OCI-LY1 (cell line): ENCODE results near the gene PMM1.
"Not testable (repeated sequence)": the region's sequence is repeated elsewhere in the genome, so short reads cannot be mapped to it uniquely, and the experiment has no call there.

ENCODE experiments used
- H2AFZ ChIP-seq: fragments of 200-600 bp; sonication (generic), shearing (Covaris generic); 2 replicates; pipeline ENCODE4 v1.6.0; 2014; ENCODE audit warnings: antibody characterized with exemption, mild to moderate bottlenecking, low read length
- H3F3A ChIP-seq: fragments of 200-600 bp; sonication (generic), shearing (Covaris generic); 2 replicates; pipeline ENCODE4 v1.6.0; 2014; ENCODE audit warnings: mild to moderate bottlenecking, antibody characterized with exemption, low read length, moderate library complexity; ENCODE audit not compliant: insufficient read depth
- H3K27ac ChIP-seq: fragments of 200-600 bp; sonication (generic); 2 replicates; pipeline ENCODE4 v1.5.1; 2014; ENCODE audit warnings: low read length, mixed run types, mild to moderate bottlenecking, low read depth; ENCODE audit not compliant: poor library complexity, severe bottlenecking
- H3K27me3 ChIP-seq: fragments of 200-600 bp; sonication (generic); 2 replicates; pipeline ENCODE4 v1.6.0; 2014; ENCODE audit warnings: antibody characterized with exemption, mild to moderate bottlenecking, low read length, moderate library complexity; ENCODE audit not compliant: insufficient read depth
- H3K36me3 ChIP-seq: fragments of 200-600 bp; sonication (generic); 2 replicates; pipeline ENCODE4 v1.6.1; 2014; ENCODE audit warnings: mild to moderate bottlenecking, antibody characterized with exemption, low read length, moderate library complexity, mixed read lengths; ENCODE audit not compliant: insufficient read depth
- H3K4me1 ChIP-seq: fragments of 200-600 bp; sonication (generic); 2 replicates; pipeline ENCODE4 v1.5.1; 2014; ENCODE audit warnings: mild to moderate bottlenecking, low read length, moderate library complexity; ENCODE audit not compliant: insufficient read depth, severe bottlenecking
- H3K4me2 ChIP-seq: fragments of 200-600 bp; sonication (generic), shearing (Covaris generic); 2 replicates; pipeline ENCODE4 v1.6.1; 2014; ENCODE audit warnings: low read length
- H3K4me3 ChIP-seq: fragments of 200-600 bp; sonication (generic); 2 replicates; pipeline ENCODE4 v1.5.1; 2014; ENCODE audit warnings: low read length, low read depth, mild to moderate bottlenecking, mixed read lengths; ENCODE audit not compliant: poor library complexity, severe bottlenecking
- H3K79me2 ChIP-seq: fragments of 200-600 bp; shearing (Covaris generic); 2 replicates; pipeline ENCODE4 v1.6.1; 2016; ENCODE audit warnings: mixed run types, low read length, mixed read lengths; ENCODE audit not compliant: insufficient read depth
- H3K9ac ChIP-seq: fragments of 200-600 bp; sonication (generic), shearing (Covaris generic); 2 replicates; pipeline ENCODE4 v1.6.1; 2014; ENCODE audit warnings: mild to moderate bottlenecking, low read length, mixed read lengths
- H3K9me2 ChIP-seq: fragments of 200-600 bp; sonication (generic), shearing (Covaris generic); 2 replicates; pipeline ENCODE4 v1.6.1; 2014; ENCODE audit warnings: low read depth, mild to moderate bottlenecking, low read length, mixed read lengths
- H3K9me3 ChIP-seq: fragments of 200-600 bp; shearing (Covaris generic); 2 replicates; pipeline ENCODE4 v1.6.1; 2014; ENCODE audit warnings: low read length, mixed read lengths
- H4K20me1 ChIP-seq: fragments of 200-600 bp; sonication (generic), shearing (Covaris generic); 2 replicates; pipeline ENCODE4 v1.6.0; 2016; ENCODE audit warnings: mild to moderate bottlenecking, low read length; ENCODE audit not compliant: insufficient read depth
- EZH2 ChIP-seq: fragments of 200-600 bp; sonication (generic), shearing (Covaris generic); IDR thresholded peaks from 2 replicates; pipeline ENCODE4 v1.8.0; 2017; ENCODE audit warnings: borderline replicate concordance, mixed run types, mild to moderate bottlenecking, antibody characterized with exemption, low read length, moderate library complexity, mixed read lengths
- TF ChIP-seq, protein P1 (sequence below): fragments of 200-600 bp; sonication (generic), shearing (Covaris generic); IDR thresholded peaks from 2 replicates; pipeline ENCODE4 v1.5.1; 2017; ENCODE audit warnings: mild to moderate bottlenecking, antibody characterized with exemption, low read length, moderate library complexity, mixed read lengths

The PMM1 gene

DNA sequence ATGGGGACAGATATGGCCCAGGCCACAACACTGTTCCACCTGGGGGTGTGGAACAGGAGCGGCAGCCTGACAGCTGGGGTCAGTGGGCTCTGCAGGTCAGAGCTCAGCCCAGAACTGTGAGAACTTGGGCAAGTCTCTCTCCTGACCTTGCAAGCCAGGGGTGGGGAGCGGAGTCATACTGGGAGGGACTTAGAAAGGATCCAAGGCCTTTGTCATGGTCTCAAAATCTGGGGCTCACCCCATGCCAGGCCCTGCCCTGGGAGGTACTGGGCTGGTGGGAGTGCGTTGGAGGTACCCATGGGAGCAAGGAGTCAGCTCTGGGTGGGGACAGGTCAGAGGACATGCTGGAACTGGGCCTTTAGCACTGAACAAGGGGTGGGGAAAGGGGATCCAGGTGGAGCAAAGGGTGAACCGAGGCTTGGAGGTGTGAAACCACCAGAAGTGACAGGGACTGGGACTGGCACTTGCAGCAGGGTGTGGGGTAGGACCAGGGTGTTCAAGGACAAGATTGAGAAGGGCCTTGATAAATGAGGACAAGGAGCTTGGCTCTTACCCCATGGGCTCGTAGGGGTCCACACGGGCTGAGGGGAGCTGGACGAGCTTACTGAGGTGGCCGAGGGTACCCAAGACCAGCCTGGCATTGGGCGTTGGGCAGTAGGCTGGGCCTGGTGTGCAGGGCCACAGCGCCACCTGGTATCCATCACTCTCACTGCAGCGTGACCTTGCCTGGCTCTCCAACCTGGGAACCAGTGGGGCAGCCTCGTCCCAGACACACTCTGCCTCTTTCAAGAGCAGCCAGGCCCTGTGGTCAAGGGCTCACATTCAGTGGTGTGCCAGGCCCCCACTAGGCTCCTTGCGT, 7.4 kb upstream of the PMM1 start:
- H3K79me2 ChIP-seq: no peaks in the 10 kb centered on the region
- no peak overlapping the region for H3K4me3 ChIP-seq
- TF ChIP-seq, protein P1, sequence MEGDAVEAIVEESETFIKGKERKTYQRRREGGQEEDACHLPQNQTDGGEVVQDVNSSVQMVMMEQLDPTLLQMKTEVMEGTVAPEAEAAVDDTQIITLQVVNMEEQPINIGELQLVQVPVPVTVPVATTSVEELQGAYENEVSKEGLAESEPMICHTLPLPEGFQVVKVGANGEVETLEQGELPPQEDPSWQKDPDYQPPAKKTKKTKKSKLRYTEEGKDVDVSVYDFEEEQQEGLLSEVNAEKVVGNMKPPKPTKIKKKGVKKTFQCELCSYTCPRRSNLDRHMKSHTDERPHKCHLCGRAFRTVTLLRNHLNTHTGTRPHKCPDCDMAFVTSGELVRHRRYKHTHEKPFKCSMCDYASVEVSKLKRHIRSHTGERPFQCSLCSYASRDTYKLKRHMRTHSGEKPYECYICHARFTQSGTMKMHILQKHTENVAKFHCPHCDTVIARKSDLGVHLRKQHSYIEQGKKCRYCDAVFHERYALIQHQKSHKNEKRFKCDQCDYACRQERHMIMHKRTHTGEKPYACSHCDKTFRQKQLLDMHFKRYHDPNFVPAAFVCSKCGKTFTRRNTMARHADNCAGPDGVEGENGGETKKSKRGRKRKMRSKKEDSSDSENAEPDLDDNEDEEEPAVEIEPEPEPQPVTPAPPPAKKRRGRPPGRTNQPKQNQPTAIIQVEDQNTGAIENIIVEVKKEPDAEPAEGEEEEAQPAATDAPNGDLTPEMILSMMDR: peak; percentile 84
- no peak for TF ChIP-seq EZH2
- peaks cover 21% of the 10 kb centered on the region for H3K36me3 ChIP-seq
- H2AFZ ChIP-seq: no peak overlapping the region
- no peaks in the 10 kb centered on the region for H3F3A ChIP-seq
- H3K27me3 ChIP-seq: no peaks in the 10 kb centered on the region
- H3K4me1 ChIP-seq: no peaks in the 10 kb centered on the region
- H3K4me2 ChIP-seq: no peak overlapping the region
- H3K9me3 ChIP-seq: no peaks in the 10 kb centered on the region
- H3K9me2 ChIP-seq: no peaks in the 10 kb centered on the region
- no peak overlapping the region for H3K27ac ChIP-seq
- no peak overlapping the region for H3K9ac ChIP-seq
- no peaks in the 10 kb centered on the region for H4K20me1 ChIP-seq

DNA sequence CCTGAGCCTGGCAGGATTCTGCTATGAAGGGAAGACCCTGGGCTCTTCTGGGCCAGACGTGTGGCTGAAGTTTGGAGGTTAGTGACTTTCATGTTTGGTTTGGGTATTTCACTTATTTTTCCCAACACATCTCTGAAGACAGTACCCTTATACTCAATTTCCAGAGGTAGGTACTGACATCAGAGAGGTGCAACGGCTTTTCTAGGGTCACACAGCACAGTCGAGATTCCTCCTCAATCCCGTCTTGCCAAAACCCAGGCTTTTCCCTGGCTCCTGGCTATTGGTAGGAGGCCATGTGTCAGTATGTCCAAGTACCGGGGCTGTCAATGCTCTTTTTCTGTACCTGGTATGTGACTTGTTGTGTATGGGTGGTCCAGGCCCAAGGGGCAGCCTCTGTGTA, 6.1 kb upstream of the PMM1 start:
- Histone ChIP-seq H3K4me1 (peaks cover under 1% of the 10 kb centered on the region), H3K9me3 (no peaks in the 10 kb centered on the region), H2AFZ (no peak overlapping the region), H3K9me2 (no peaks in the 10 kb centered on the region), H3K4me2 (no peak overlapping the region), H3F3A (no peaks in the 10 kb centered on the region), H4K20me1 (no peaks in the 10 kb centered on the region), H3K9ac (no peak overlapping the region), H3K27ac (no peak overlapping the region), H3K79me2 (no peaks in the 10 kb centered on the region), H3K36me3 (peaks cover 9% of the 10 kb centered on the region; the same call in 1 of the 2 replicates), H3K27me3 (no peaks in the 10 kb centered on the region), H3K4me3 (no peak overlapping the region)
- no peak for TF ChIP-seq EZH2
- TF ChIP-seq, protein P1: no peak

DNA sequence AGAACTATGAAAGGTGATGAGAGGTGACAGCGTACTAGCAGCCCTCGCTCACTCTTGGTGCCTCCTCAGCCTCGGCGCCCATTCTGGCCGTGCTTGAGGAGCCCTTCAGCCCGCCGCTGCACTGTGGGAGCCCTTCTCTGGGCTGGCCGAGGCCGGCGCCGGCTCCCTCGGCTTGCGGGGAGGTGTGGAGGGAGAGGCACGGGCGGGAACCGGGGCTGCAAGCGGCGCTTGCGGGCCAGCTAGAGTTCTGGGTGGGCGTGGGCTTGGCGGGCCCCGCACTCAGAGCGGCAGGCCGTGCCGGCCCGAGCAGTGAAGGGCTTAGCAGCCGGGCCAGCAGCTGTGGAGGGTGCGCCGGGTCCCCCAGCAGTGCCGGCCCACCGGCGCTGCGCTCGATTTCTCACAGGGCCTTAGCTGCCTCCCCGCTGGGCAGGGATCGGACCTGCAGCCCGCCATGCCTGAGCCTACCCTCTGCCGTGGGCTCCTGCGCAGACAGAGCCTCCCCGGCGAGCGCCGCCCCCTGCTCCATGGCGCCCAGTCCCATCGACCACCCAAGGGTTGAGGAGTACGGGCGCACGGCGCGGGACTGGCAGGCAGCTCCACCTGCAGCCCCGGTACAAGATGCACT, 3.8 kb upstream of the PMM1 start:
- not testable (repeated sequence) for H3K27me3 ChIP-seq, H3K4me3 ChIP-seq, H3K9me3 ChIP-seq, H4K20me1 ChIP-seq, H3F3A ChIP-seq, H3K79me2 ChIP-seq, H3K36me3 ChIP-seq, H3K4me2 ChIP-seq, H3K9me2 ChIP-seq, H3K27ac ChIP-seq, H3K9ac ChIP-seq, H2AFZ ChIP-seq
- H3K4me1 ChIP-seq: peaks cover 13% of the 10 kb centered on the region
